Stimulated activated CD4-positive, alpha-beta T cell treated with anti-CD3 and anti-CD28 coated beads, Interleukin-15, amount 100 ng/mL, for 1 hour (primary cell): ENCODE data around the gene GPATCH8.
"Not testable (repeated sequence)": the region's sequence is repeated elsewhere in the genome, so short reads cannot be mapped to it uniquely, and the experiment has no call there.

Experiments used
- DNase-seq, 2 donors: peaks; one replicate each; pipeline ENCODE4 v3.0.0-alpha.2; 2020; ENCODE audit warnings: low read depth in 1 of 2, low spot score in 1 of 2

GPATCH8 gene

DNA sequence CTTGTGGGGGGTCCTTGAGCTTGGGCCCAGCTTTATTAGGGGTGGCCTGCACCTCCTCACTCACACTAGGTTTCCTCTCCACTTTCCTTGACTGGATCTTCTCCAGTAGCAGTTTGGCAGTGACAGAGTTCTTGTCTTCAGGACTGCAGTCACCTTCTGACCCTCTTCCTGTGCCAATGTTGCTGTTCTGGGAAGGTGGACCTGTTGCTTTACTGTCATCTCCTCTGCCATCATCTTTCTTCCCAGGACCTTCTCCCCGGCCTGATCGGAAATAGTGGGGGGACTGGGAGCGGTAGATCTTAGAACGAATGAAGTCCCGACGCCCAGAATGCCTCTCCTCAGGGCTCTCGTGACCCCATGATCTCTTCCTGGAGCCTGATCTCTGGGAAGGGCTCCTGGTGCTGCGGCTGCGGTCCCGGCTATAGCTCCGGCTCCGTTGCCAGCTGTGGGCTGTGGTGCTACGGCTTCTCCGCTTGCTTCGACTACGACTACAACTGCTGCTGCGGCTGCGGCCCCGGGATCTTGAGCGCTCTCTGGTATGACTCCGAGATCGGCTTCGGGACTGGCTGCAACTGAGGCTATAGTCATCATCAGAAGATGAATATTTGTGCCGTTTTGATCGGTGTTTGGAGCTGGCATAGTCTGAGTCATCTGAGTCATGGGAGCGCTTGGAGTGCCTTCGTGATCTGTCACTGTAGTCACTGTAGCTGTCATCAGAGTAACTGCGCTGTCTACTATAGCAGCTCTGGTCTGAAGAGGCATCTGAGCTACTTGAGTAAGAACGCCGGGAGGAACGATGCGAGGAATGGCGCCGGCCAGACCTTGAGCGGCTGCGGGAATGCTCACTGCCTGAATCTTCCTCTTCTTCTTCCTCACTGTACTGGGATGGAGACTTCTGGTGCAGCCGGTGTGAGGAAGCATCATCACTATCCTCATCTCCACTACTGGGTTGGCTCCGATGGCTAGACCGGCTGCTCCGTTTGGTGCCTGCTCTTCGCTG is 104.2 kb downstream of the GPATCH8 start:
- DNase-seq: no peak

DNA sequence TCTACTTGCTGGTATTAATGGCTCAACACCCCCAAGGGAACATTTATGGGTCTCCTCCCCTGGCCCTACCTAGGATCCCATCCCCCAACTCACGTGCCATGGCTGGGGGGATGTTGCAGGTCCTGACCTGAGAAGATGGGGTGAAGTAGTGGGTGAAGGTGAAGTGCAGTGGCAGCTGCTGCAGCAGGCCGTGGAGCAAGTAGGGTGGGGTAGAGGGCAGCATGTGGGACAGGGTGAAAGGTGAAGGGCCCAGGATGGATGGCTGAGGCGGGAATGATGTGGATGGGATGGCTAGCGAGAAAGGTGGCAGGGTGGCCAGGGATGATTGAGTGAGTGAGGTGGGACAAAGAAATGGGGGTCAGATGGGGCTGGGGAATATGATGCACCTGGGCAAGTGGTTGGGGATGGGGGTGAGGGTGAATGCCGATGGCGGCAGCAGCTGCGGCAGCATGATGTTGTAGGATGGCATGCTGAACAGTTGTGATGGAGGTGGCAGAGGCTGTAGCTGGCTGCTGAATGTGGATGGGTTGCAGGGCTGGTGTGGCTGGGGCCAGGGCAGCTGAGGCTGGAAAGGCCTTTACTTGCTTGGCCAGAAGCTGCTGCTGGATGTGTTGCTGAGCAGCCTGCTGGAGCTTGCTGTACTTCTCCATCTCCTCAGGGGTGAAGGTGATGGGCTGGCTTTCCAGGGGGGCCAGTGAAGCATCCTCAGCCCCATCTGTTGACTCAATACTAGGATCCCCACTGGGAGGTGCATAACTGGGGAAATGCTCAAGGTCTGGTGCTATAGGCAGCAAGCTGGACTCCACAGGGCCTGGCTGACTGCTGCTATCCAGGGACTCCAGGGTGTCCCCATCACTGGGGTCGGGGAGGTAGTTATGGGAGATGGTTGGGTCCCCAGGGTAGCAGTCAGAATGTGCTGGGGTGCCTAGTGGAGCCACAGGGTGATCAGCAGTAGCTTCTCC is 105.4 kb downstream of the GPATCH8 start:
- DNase-seq: no peak

DNA sequence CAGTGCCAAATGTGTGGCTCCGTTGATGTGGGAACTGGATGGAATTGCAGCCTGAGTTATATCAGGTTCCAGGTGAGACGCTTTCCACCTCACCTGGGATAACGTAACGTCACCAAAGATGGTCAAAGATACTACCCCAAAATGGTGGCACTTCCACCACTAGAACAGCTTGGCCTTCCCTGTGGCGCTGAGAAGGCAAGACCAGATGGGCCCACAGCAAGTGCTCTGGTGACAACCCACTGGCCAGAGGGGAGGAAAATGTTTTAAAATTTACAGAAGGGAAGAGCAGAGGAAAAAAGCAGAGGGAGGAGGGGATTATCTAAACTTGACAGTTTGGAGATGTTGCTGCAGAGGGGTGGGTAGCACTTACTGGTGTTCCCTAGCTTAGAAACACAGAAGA is 106.3 kb downstream of the GPATCH8 start:
- DNase-seq: no peak

DNA sequence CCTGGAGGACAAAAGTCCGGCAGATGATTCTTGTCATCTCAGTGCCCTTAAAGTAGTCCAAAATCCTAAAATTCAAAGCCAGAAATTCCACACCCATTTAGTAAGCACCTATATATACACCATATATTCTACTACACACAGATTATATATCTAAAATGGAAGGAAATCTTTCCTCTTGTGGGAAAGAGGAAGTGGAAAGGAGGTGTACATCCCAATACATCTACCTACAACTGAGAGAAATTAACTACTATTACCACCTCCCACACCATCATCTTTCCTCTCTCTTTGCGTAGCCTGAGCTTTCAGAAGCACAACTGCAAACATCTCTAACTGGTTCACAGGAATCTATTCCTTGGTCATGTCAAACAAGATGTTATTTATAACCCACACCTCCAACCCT is 108.4 kb downstream of the GPATCH8 start:
- DNase-seq: no peak

DNA sequence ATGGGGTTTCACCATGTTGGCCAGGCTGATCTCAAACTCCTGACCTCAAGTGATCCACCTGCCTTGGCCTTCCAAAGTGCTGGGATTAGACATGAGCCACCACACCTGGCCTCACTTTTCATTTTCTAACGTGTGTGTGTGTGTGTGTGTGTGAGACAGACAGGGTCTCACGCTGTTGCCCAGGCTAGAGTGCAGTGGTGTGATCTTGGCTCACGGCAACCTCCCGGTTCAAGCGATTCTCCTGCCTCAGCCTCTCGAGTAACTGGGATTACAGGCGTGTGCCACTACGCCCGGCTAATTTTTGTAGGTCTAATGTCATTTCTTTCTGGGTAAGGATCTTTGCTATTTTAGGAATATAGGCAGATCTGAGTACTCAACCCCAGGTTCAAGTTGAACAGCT is 109.1 kb downstream of the GPATCH8 start:
- not testable (repeated sequence) for DNase-seq

DNA sequence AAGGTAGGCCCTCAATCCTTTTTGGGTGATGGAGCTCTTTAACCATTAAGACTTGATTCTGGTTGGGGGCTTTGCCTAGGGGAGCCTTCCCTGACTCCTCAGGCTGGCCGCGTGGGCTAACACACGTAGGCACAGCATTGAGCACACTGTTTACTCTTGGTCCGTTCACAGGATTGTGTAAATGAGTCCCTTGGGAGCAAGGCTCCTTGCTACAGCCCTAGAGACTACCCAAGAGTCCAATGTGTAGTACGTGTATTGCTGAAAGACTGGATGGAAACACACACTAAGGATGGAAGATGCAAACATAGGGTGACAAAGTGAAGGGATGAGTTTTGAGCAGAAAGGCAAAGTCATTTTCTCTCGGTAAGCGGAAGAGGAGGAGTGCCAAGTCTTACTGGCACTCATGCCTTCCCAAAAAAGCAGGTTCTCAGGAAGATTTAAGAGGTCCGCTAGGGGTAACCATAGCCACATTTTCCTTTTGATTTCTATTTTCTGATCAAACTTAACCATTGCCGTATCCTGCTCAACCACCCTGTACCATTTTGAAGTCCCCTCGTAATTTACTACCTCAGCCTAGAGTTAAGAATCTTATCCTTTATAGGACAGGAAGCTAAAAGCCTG is 112.8 kb downstream of the GPATCH8 start:
- no peak for DNase-seq

DNA sequence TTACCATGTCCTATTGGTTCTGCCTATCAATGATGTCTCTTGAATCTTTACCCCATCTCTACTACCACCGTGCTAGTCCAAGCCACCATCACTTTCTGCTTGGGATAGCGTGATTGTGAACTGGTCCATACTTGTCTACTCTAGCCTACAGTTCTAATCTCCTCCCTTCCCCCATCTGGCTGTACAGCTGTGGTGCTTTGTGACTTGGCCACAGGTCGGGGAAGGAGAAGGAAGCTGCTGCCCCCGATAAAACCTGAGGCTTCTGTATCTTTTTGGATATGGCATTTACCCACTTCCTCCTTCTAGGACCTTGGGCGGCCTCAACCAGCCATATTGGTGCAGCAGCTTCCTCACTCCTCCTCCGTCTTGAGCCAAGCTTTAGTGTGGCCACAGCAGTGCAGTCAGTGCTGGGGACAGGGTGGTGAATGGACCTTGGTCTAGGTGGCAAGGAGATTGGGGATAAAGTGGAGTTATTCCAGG is 113.4 kb downstream of the GPATCH8 start:
- no peak for DNase-seq

DNA sequence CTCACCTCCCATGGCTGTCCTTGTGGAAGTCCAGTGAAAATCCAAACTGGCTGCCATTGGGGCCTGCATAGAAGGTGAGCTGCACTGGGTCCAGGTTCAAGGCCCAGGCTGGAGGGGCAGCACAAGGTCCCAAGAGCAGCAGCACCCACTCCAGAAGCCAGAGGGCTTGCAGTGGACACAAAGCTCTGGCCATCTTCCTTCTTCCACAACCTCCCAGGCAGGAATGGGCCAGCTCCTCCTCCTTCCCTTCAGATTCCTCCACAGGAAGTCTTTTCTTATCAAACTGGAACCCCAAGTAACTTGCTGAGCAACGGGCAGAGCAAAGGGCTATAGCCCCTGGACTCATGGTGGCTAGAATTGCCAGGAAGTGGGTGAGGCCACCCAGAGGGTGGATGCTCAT is 113.9 kb downstream of the GPATCH8 start, which contains the start of gene ITGA2B:
TSS of gene ITGA2B (minus strand) at position 369 of the 400 bp plus-strand sequence. CDS start at position 193, 176 bp downstream.
- DNase-seq: no peak

DNA sequence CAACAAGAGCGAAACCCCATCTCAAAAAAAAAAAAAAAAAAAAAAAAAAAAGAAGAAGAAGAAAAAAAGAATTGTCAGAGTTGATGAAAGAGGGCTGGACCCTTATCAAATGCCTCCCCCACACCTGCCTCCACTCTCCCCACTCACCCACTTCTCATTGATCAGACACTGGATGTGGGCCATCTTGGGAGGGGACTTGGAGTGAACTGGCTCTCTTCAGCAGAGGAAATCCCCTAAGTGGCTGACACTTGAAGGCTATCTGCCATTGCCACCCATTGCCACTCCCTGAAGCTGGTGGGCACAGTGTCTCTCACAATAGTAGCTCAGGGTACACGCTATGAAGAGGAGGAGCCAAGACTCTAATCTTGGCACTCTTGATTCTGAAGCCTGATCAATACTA is 115.4 kb downstream of the GPATCH8 start:
- DNase-seq: no peak

DNA sequence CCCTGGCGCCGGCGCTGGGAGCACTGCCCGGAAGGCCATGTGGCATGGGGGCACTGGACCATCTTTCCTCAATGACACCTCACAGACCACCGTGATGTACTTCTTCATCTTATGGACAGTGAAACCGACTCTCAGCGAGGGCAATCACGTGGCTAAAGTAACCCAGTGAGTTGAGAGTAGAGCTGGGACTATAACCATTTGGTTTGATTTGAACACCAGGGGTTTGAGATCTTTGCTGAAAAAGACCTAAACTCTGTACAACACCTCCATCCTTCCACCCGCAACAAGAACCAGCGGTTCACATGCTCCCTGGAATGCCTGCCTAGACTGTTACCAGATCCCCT is 117.1 kb downstream of the GPATCH8 start:
- no peak for DNase-seq

DNA sequence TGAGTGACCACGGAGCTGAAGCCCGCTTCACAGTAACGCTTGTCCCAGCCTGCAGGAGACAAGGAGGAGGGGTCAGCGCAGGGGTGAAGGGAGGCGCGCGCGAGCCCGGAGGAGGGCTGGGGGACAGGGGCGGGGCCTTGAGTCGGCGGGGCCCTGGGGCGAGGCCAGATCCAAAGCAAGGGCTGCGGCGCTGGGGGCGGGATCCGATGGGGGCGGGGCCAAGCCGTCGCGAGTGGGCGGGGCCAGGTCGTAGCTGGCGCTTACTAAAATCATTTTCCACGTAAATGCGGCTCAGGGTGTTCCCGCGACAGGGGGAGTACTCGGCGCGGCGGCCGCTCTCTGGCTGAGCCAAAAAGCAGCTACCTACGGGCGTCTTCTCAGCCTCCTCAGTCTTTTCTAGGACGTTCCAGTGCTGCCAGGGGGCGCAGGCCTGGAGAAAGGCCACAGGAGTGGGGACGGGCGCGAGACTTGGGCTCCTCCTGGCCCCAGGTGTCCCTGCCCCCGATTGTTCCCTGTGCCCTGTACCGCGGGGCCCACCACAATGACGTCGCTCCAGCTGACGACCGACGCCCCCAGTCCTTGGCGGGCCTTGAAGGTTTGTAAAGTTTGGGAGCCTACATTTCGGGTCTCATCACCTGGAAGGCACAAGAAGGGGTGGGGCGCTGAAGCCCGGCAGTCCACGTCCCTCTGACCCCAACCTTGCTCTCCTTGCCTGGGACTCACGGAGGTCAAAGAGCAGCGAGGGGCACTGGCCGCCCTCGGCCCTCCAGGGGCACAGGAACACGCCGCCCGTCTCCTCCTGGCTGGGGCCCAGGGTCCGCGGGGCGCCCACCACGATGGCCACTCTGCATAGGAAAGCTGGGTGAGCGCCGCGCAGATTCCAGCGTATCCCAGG is 117.7 kb downstream of the GPATCH8 start:
- DNase-seq: peak; percentile 72 to 83

DNA sequence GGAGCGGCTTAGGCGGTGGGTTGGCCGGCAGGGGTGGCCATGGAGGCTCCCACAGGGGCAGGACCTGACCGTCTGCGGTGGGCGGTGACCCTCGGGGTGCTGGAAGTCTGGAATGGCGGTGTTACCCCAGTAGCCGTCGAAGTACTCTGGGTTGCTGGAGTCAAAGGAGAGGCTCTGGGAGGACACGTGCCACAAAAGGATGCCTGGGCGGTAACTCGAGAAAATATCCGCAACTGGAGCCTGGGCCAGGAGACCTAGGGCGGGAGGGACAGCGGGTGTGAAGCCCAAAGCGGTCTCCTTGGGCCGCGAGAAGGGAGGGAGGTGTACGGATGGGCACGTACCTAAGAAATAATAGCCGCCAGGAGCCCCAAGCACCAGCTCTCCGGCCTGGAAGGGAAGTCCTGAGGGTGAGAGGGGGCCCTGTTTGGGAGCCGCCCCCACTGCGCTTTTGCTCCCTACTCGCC is 118.4 kb downstream of the GPATCH8 start:
- no peak for DNase-seq

DNA sequence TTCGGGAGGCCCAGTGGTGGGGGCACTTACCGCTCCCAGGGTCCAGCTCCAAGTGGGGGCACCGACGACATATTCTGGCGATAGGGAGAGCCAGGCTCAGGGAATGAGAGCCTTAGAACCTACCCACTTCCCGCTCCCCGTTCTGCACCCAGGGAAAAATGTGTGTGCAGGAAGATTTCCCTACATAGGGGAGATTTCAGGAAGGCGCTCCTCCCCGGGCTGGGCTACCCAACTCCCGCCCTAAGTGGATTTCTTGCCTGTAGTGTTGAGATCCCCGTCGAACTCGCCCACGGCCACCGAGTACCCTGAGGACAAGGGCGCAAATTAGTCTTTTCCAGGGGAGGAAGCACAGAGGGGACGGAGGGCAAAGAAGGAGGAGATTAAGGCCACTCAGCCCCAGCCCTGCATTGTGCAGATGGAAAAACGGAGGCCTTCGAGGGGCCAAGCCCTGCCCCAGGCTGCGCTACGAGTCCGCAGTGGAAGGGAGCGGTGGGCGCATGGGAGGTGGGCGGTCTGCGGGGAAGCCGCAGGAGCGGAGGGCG is 118.9 kb downstream of the GPATCH8 start:
- DNase-seq: no peak

DNA sequence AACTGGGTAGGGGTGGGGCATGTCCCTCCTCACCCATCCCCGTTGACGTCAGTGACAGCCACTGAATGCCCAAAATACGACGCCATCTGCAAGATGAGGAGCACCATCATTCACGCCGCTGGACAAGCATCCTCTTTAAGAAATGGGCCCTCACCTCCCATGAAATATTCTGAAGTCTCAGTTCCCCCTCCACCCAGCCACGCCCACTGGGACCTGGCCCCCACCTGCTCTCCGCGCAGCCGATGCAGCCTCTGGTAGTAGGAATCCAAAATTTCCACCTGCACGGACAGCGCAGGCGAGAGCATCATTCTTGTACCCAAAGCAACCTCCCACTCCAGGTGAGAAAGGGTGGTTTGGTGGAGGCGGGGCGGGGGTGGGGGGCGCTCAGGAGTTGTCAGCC is 119.3 kb downstream of the GPATCH8 start:
- no peak for DNase-seq

DNA sequence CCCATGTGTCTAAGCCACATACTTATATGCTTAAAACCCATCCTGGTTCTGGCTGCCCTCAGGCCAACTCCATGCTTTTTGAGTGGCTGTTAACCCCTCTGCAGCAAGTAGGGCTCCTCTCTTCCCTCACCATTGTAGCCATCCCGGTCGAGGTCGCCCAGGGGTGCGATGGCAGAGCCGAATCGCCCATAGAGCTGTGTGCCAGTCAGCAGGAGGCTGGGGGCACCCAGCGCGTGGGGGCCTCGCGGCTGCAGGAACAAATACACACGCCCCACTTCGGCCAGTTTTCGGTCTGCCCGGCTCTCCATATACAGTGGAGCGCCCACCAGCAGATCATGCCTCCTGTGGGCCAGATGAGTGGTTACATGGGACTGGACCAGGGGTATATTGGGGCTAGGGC is 119.8 kb downstream of the GPATCH8 start:
- no peak for DNase-seq

DNA sequence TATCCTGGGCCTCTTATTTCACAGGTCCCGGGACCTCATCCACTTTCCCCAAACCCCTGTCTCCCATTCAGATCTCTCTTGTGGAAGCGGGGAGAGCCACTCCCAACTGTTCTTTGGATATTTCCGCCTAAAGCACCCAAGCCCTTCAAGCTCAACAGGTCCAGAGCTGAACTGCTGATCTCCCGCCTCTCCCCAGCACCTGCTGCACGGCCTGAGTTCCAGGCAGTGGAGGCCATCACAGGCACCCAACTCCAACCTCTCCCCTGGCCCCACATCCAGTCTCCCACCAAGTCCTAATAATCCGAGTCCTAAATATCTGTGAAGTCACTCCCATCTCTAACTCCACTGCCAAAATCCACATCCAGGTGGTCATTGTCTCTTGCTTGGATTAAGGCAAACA is 120.3 kb downstream of the GPATCH8 start:
- no peak for DNase-seq

DNA sequence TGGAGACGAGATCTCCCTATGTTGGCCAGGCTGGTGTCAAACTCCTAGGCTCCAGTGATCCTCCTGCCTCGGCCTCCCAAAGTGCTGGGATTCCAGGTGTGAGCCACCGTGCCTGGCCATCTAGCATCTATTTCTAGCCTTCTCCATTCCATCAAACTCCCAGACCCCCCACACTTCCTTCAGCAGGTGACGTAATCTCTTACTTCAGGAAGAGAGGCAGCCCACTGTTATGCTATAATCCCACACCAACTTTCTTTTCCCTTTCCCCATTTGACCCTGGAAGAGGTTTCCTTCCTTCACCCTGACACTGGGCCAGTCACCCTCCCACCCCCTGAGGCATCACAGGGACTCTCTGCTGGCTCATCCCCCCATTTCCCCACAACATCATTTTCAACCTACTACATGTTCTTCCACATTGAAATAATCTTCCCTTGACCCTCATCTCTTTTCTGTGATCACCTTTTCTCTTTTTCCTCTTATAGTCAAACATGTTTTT is 121.3 kb downstream of the GPATCH8 start:
- DNase-seq: no peak

DNA sequence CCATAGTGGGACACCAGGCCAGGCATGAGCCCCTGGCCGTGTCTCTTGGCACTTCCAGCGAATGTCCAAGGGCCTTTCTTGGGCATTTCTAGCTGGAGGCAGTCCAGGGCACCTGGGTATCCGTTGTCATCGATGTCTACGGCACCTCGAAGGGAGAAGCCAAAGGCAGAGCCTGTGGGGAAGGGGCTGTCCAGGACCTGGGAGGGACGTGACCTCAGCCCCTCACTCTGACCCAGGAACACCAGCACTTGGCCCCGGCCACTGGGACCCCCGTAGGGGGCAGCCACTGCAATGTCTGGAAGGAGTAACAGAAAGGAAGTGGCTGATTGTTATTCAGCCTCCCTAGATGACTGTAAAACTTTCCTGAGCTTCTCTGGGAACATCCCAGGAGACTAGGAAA is 122.4 kb downstream of the GPATCH8 start:
- no peak for DNase-seq

DNA sequence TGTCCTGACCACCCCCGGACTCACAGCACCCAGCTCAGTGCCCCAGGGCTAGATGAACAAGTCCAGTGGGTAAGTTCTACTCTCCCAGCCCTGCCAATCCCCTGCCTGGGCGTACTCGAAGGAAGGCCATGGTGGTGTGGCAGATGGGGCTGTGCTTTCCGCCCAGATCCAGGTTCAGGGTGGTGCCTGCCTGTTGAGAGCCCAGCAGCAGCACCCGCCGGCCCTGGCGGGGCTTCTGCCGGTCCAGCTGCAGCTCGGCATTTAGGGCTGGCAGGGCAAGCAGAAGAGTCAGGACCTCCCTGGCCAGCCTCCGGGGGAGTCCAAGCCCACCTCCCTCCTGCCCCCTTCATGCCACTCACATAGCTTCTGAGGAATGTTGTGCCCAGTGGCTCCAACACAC is 123.3 kb downstream of the GPATCH8 start:
- DNase-seq: no peak
